SK-N-SH treated with all-trans-retinoic acid at 6 μM for 48 hours (cell line): ENCODE results near the gene PITPNC1.

ENCODE experiments used
- ATAC-seq: fragments of 200-7000 bp; cut with Tn5 transposase; 3 replicates; pipeline ENCODE4 v1.9.1; 2020; ENCODE audit warnings: mild to moderate bottlenecking, moderate library complexity
- ARNTL ChIP-seq: fragments of 450-650 bp; formaldehyde crosslinking; IDR thresholded peaks from 2 replicates; pipeline ENCODE4 v1.5.0; 2020; ENCODE audit warnings: low read depth, mild to moderate bottlenecking, moderate library complexity, borderline replicate concordance
- BACH2 ChIP-seq: fragments of 250-450 bp; sonication (Bioruptor Pico); IDR thresholded peaks from 2 replicates; pipeline ENCODE4 v1.9.0; 2021; ENCODE audit warnings: mild to moderate bottlenecking, borderline replicate concordance
- CSDC2 ChIP-seq: fragments of 250-450 bp; sonication (Bioruptor Pico); IDR thresholded peaks from 2 replicates; pipeline ENCODE4 v1.5.0; 2020; ENCODE audit warnings: mild to moderate bottlenecking, moderate library complexity
- ESRRG ChIP-seq: fragments of 250-450 bp; sonication (Bioruptor Pico); IDR thresholded peaks from 2 replicates; pipeline ENCODE4 v1.6.1; 2021; ENCODE audit warnings: mild to moderate bottlenecking
- GLIS3 ChIP-seq: fragments of 250-450 bp; sonication (Bioruptor Pico); IDR thresholded peaks from 2 replicates; pipeline ENCODE4 v1.5.0; 2020; ENCODE audit warnings: mild to moderate bottlenecking, moderate library complexity
- ISL1 ChIP-seq: fragments of 250-450 bp; sonication (Bioruptor Pico); IDR thresholded peaks from 2 replicates; pipeline ENCODE4 v2.1.2; 2022; ENCODE audit warnings: mild to moderate bottlenecking, moderate library complexity
- OSR1 ChIP-seq: fragments of 250-450 bp; sonication (Bioruptor Pico); IDR thresholded peaks from 2 replicates; pipeline ENCODE4 v1.8.0; 2022; ENCODE audit warnings: moderate library complexity, mild to moderate bottlenecking, inconsistent platforms
- PPARA ChIP-seq: fragments of 250-450 bp; sonication (Bioruptor Pico); IDR thresholded peaks from 2 replicates; pipeline ENCODE4 v1.5.0; 2020; ENCODE audit warnings: mild to moderate bottlenecking, borderline replicate concordance
- RARB ChIP-seq: fragments of 250-450 bp; sonication (Bioruptor Pico); IDR thresholded peaks from 2 replicates; pipeline ENCODE4 v1.8.0; 2021; ENCODE audit warnings: mild to moderate bottlenecking, moderate library complexity
- SNAI2 ChIP-seq: fragments of 250-450 bp; sonication (Bioruptor Pico); IDR thresholded peaks from 2 replicates; pipeline ENCODE4 v1.5.0; 2020; ENCODE audit warnings: mild to moderate bottlenecking, moderate library complexity
- TCF4 ChIP-seq: fragments of 250-450 bp; sonication (Bioruptor Pico); IDR thresholded peaks from 2 replicates; pipeline ENCODE4 v1.8.0; 2021; ENCODE audit warnings: mild to moderate bottlenecking, moderate library complexity, borderline replicate concordance
- TOX ChIP-seq: fragments of 250-450 bp; sonication (Bioruptor Pico); IDR thresholded peaks from 2 replicates; pipeline ENCODE4 v1.8.0; 2021; ENCODE audit warnings: mild to moderate bottlenecking, moderate library complexity, borderline replicate concordance
- ZC3H10 ChIP-seq: fragments of 250-450 bp; sonication (Bioruptor Pico); IDR thresholded peaks from 2 replicates; pipeline ENCODE4 v1.5.1; 2021; ENCODE audit warnings: mild to moderate bottlenecking, moderate library complexity
- ZFP3 ChIP-seq: fragments of 250-450 bp; sonication (Bioruptor Pico); IDR thresholded peaks from 2 replicates; pipeline ENCODE4 v1.5.0; 2020; ENCODE audit warnings: mild to moderate bottlenecking, moderate library complexity
- ZFP30 ChIP-seq: fragments of 450-650 bp; formaldehyde crosslinking; IDR thresholded peaks from 2 replicates; pipeline ENCODE4 v1.5.0; 2022; ENCODE audit warnings: mild to moderate bottlenecking, moderate library complexity
- ZNF565 ChIP-seq: fragments of 450-650 bp; formaldehyde crosslinking; conservative IDR thresholded peaks from 2 replicates; pipeline ENCODE4 v1.5.0; 2020; ENCODE audit warnings: low read depth, mild to moderate bottlenecking, moderate library complexity
- ZNF70 ChIP-seq: fragments of 450-650 bp; formaldehyde crosslinking; IDR thresholded peaks from 2 replicates; pipeline ENCODE4 v1.5.0; 2020; ENCODE audit warnings: mild to moderate bottlenecking, moderate library complexity
- TF ChIP-seq, protein P1 (sequence below): fragments of 250-450 bp; sonication (Bioruptor Pico); IDR thresholded peaks from 2 replicates; pipeline ENCODE4 v1.5.0; 2020; ENCODE audit warnings: mild to moderate bottlenecking, moderate library complexity
- TF ChIP-seq, protein P2 (sequence below): fragments of 250-450 bp; sonication (Bioruptor Pico); IDR thresholded peaks from 2 replicates; pipeline ENCODE4 v1.8.0; 2020; ENCODE audit warnings: mild to moderate bottlenecking, moderate library complexity, borderline replicate concordance
- TF ChIP-seq, protein P3 (sequence below): fragments of 250-450 bp; sonication (Bioruptor Pico); IDR thresholded peaks from 2 replicates; pipeline ENCODE4 v1.5.1; 2021; ENCODE audit warnings: mild to moderate bottlenecking, moderate library complexity
- TF ChIP-seq, protein P4 (sequence below): fragments of 250-450 bp; sonication (Bioruptor Pico); IDR thresholded peaks from 2 replicates; pipeline ENCODE4 v1.8.0; 2021; ENCODE audit warnings: low read depth, mild to moderate bottlenecking, moderate library complexity, borderline replicate concordance
- TF ChIP-seq, protein P5 (sequence below): fragments of 250-450 bp; sonication (Bioruptor Pico); IDR thresholded peaks from 2 replicates; pipeline ENCODE4 v1.5.1; 2020; ENCODE audit warnings: low read depth, mild to moderate bottlenecking, moderate library complexity

The PITPNC1 gene

DNA sequence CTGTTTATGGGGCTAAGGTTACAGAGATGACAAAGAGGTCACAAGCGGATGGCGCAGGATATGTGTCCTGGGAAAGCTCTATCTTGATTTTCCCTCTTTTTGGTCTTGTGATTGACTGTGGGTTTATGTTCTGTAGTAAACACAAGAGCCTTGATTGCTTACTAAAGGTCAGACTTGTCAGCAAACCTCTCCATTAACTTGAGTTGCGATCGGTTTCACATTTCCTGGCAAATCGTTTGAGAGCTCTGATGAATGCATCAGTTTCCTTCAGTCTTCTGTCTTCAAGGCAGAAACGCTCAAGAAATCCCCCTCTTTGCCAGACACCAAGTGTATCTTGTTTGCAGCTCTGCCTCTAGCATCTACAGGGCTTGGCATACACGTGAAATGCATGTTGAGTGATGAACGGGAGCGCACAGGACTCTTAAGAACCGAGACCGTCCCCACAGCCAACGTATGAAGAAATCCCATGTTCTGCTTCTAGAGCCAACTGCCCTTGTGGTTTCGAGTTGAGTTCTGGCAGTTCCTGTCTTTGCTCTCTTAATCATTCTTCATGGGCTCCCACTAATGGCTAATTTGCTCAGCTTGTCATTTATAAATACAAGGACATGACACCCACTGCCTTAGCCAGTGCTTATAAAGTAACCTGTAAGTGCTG is 143.3 kb downstream of the PITPNC1 start:
- no peak; the same call in 1 of the 3 replicates for ATAC-seq
- no peak; the same call in 1 of the 2 replicates for TF ChIP-seq TOX (CRISPR knock-in tag)
- TF ChIP-seq ZC3H10 (CRISPR knock-in tag): peak; percentile 12; the same call in 1 of the 2 replicates

DNA sequence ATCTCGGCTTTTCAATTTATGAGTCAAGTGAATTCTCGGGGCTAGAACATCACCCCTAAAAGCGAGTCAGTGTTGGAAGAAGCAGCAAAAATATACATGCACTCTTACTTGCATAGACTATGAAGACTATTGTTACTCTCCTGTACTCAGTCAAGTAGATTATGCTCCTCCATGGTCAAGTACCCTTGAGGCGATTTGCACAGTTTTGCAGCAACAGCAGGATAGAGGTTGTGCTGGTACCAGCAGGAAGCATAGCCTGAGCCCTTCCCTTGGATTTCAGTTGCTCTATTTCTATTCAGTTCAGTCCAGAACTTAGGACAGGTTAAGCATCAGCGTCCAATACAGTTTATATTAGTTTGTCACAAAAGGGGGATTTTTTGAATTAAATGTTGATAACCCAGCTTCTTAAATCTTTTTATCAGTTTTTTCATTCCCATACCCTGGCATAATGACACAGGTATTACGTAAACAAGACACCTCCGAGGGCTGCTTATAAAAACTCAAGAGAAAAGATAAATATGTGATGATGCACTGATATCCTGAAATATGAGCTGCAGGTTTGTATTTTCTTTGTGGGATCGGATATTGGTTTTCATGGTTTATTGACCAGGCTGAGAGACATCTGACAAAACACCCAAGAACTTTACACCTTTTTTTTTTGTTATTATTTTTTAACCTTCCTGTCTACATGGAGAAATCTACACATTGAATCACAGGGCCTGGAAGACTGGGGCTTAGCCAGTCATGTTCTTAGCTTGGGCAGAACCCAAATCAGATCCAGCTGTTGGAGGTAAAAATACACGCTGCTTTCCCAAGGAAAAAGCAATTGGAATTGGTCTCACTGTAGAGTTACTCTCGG is 144.1 kb downstream of the PITPNC1 start:
- TF ChIP-seq PPARA (no peak), ARNTL (CRISPR knock-in tag) (no peak), RARB (CRISPR knock-in tag) (no peak), TCF4 (CRISPR knock-in tag) (no peak), GLIS3 (no peak), SNAI2 (no peak), ISL1 (CRISPR knock-in tag) (no peak), BACH2 (CRISPR knock-in tag) (no peak), OSR1 (CRISPR knock-in tag) (no peak), TOX (CRISPR knock-in tag) (no peak), ZNF70 (CRISPR knock-in tag) (no peak), ESRRG (no peak), CSDC2 (CRISPR knock-in tag) (no peak), ZNF565 (CRISPR knock-in tag) (no peak)
- TF ChIP-seq, protein P1, sequence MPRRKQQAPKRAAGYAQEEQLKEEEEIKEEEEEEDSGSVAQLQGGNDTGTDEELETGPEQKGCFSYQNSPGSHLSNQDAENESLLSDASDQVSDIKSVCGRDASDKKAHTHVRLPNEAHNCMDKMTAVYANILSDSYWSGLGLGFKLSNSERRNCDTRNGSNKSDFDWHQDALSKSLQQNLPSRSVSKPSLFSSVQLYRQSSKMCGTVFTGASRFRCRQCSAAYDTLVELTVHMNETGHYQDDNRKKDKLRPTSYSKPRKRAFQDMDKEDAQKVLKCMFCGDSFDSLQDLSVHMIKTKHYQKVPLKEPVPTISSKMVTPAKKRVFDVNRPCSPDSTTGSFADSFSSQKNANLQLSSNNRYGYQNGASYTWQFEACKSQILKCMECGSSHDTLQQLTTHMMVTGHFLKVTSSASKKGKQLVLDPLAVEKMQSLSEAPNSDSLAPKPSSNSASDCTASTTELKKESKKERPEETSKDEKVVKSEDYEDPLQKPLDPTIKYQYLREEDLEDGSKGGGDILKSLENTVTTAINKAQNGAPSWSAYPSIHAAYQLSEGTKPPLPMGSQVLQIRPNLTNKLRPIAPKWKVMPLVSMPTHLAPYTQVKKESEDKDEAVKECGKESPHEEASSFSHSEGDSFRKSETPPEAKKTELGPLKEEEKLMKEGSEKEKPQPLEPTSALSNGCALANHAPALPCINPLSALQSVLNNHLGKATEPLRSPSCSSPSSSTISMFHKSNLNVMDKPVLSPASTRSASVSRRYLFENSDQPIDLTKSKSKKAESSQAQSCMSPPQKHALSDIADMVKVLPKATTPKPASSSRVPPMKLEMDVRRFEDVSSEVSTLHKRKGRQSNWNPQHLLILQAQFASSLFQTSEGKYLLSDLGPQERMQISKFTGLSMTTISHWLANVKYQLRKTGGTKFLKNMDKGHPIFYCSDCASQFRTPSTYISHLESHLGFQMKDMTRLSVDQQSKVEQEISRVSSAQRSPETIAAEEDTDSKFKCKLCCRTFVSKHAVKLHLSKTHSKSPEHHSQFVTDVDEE (CRISPR knock-in tag): no peak
- TF ChIP-seq, protein P2, sequence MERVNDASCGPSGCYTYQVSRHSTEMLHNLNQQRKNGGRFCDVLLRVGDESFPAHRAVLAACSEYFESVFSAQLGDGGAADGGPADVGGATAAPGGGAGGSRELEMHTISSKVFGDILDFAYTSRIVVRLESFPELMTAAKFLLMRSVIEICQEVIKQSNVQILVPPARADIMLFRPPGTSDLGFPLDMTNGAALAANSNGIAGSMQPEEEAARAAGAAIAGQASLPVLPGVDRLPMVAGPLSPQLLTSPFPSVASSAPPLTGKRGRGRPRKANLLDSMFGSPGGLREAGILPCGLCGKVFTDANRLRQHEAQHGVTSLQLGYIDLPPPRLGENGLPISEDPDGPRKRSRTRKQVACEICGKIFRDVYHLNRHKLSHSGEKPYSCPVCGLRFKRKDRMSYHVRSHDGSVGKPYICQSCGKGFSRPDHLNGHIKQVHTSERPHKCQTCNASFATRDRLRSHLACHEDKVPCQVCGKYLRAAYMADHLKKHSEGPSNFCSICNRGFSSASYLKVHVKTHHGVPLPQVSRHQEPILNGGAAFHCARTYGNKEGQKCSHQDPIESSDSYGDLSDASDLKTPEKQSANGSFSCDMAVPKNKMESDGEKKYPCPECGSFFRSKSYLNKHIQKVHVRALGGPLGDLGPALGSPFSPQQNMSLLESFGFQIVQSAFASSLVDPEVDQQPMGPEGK (CRISPR knock-in tag): no peak
- TF ChIP-seq, protein P3, sequence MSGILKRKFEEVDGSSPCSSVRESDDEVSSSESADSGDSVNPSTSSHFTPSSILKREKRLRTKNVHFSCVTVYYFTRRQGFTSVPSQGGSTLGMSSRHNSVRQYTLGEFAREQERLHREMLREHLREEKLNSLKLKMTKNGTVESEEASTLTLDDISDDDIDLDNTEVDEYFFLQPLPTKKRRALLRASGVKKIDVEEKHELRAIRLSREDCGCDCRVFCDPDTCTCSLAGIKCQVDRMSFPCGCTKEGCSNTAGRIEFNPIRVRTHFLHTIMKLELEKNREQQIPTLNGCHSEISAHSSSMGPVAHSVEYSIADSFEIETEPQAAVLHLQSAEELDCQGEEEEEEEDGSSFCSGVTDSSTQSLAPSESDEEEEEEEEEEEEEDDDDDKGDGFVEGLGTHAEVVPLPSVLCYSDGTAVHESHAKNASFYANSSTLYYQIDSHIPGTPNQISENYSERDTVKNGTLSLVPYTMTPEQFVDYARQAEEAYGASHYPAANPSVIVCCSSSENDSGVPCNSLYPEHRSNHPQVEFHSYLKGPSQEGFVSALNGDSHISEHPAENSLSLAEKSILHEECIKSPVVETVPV (CRISPR knock-in tag): no peak
- peak; percentile 50 for ATAC-seq

DNA sequence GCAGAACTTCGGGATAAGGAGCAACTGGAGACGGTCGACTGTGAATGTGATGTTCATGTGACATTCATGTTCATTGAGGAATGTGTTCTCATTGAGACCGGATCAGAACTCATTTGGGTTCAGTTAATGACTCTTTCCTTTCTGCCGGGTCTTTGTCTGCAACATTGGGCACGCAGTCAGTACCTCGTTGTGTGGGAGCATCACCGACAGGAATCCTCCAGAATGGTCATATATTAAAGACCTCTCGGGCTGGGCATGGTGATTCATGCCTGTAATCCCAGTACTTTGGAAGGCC is 144.6 kb downstream of the PITPNC1 start:
- no peak for ATAC-seq
- TF ChIP-seq, protein P3 (CRISPR knock-in tag): no peak
- TF ChIP-seq, protein P4, sequence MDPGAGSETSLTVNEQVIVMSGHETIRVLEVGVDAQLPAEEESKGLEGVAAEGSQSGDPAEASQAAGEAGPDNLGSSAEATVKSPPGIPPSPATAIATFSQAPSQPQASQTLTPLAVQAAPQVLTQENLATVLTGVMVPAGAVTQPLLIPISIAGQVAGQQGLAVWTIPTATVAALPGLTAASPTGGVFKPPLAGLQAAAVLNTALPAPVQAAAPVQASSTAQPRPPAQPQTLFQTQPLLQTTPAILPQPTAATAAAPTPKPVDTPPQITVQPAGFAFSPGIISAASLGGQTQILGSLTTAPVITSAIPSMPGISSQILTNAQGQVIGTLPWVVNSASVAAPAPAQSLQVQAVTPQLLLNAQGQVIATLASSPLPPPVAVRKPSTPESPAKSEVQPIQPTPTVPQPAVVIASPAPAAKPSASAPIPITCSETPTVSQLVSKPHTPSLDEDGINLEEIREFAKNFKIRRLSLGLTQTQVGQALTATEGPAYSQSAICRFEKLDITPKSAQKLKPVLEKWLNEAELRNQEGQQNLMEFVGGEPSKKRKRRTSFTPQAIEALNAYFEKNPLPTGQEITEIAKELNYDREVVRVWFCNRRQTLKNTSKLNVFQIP: no peak
- no peak for TF ChIP-seq TCF4 (CRISPR knock-in tag)
- TF ChIP-seq ISL1 (CRISPR knock-in tag): no peak
- no peak for TF ChIP-seq RARB (CRISPR knock-in tag)
- TF ChIP-seq ZNF565 (CRISPR knock-in tag): no peak
- no peak for TF ChIP-seq ZFP3 (CRISPR knock-in tag)
- no peak for TF ChIP-seq ZFP30 (CRISPR knock-in tag)
- TF ChIP-seq ESRRG: no peak
- TF ChIP-seq, protein P2 (CRISPR knock-in tag): no peak
- TF ChIP-seq, protein P5, sequence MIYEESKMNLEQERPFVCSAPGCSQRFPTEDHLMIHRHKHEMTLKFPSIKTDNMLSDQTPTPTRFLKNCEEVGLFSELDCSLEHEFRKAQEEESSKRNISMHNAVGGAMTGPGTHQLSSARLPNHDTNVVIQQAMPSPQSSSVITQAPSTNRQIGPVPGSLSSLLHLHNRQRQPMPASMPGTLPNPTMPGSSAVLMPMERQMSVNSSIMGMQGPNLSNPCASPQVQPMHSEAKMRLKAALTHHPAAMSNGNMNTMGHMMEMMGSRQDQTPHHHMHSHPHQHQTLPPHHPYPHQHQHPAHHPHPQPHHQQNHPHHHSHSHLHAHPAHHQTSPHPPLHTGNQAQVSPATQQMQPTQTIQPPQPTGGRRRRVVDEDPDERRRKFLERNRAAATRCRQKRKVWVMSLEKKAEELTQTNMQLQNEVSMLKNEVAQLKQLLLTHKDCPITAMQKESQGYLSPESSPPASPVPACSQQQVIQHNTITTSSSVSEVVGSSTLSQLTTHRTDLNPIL: no peak
- no peak for TF ChIP-seq SNAI2
- no peak for TF ChIP-seq GLIS3
- no peak for TF ChIP-seq CSDC2 (CRISPR knock-in tag)
- no peak for TF ChIP-seq BACH2 (CRISPR knock-in tag)
- no peak for TF ChIP-seq ARNTL (CRISPR knock-in tag)
